Measurements from ENCODE around the gene MEGF8. TPM values are rescaled to one million over a fixed set of nuclear protein-coding genes. Genes with fewer than 3 reads are reported as not detected.

Gene MEGF8
- total RNA-seq, 3 donors from 2014 or later (not counting 1 experiment from before 2014, with no cell fraction given), result 8.1 to 11.3 (median 10.5) TPM

DNA sequence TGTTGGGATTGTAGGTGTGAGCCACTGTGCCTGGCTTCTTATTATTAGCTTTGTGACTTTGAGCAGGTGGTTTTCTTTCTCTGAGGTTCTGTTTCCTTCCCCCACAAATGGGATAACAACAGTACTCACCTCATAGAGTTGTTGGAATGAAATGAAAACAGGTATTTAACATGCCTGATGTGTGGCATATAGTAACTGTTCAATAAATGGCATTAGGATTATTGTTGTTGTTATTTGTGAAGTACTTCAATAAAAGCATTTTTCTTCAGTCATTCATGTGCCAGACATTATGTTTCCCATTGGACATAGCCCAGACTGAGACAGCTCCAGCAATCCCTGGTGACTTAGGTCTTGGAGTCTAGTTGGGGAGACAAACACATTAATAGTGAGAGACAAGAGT is 1.5 kb downstream of the MEGF8 start:
- peak overlapping the region; percentile 95 for H3K4me3 Mint-ChIP-seq
- Histone ChIP-seq H3K27ac (ENCODE audit: low read length) (no peak overlapping the region), H3K4me3 (ENCODE audit: low read length) (no peak overlapping the region), H3K4me1 (ENCODE audit: control insufficient read depth, insufficient read depth, low read length) (peaks cover 20% of the 10 kb centered on the region), H3K27me3 (ENCODE audit: control insufficient read depth, insufficient read depth, low read length) (peaks cover 8% of the 10 kb centered on the region), H3K36me3 (ENCODE audit: control insufficient read depth, insufficient read depth, low read length) (no peaks in the 10 kb centered on the region), H3K9me3 (ENCODE audit: control insufficient read depth, insufficient read depth, low read length) (no peaks in the 10 kb centered on the region)
- peaks cover 17 to 29% of the 10 kb centered on the region in 2 donors for H3K4me1 Mint-ChIP-seq
- peaks cover 11 to 12% of the 10 kb centered on the region in 2 donors for H3K27me3 Mint-ChIP-seq (ENCODE audit: low read depth in 2 of 2)
- intact Hi-C loops (cut with micrococcal nuclease), result no loop called here
- ATAC-seq, result no peak
- peaks cover 5% of the 10 kb centered on the region for H3K36me3 Mint-ChIP-seq
- no peak for DNase-seq
- no peaks in the 10 kb centered on the region for H3K9me3 Mint-ChIP-seq
- no peak overlapping the region for H3K27ac Mint-ChIP-seq
- TF ChIP-seq, protein P1, sequence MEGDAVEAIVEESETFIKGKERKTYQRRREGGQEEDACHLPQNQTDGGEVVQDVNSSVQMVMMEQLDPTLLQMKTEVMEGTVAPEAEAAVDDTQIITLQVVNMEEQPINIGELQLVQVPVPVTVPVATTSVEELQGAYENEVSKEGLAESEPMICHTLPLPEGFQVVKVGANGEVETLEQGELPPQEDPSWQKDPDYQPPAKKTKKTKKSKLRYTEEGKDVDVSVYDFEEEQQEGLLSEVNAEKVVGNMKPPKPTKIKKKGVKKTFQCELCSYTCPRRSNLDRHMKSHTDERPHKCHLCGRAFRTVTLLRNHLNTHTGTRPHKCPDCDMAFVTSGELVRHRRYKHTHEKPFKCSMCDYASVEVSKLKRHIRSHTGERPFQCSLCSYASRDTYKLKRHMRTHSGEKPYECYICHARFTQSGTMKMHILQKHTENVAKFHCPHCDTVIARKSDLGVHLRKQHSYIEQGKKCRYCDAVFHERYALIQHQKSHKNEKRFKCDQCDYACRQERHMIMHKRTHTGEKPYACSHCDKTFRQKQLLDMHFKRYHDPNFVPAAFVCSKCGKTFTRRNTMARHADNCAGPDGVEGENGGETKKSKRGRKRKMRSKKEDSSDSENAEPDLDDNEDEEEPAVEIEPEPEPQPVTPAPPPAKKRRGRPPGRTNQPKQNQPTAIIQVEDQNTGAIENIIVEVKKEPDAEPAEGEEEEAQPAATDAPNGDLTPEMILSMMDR (IDR thresholded peaks at IDR 0.05), result no peak

DNA sequence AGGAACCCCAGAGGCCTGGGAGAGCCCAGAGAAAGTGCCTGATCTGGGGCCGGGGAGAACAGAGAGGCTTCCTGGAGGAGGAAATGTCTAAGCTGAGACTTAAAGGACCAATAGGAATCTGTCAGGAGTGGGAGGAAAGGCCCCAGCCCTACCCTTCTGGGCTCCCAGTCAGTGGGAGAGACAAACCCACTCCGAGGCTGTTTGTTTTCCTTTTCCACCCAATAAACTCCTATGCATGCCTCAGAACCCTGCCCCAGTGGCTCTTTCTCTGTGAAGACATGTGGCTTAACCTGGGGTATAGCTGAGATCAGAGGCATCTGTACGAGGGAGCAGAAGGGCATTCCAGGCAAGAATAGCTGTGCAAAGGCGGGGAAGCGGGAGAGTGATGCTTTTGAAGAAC is 1.9 kb downstream of the MEGF8 start:
- 97% methylated on average over 5 of the region's 5 CpGs for WGBS (ENCODE audit: insufficient coverage)
- Mint-ChIP-seq H3K27me3 (ENCODE audit: low read depth in 2 of 2) (peaks cover 8% of the 10 kb centered on the region in 2 donors), H3K4me1 (peaks cover 17 to 29% of the 10 kb centered on the region in 2 donors), H3K36me3 (peaks cover 5% of the 10 kb centered on the region), H3K9me3 (no peaks in the 10 kb centered on the region), H3K27ac (no peak overlapping the region), H3K4me3 (no peak overlapping the region)
- no peaks in the 10 kb centered on the region for H3K9me3 ChIP-seq (ENCODE audit: control insufficient read depth, insufficient read depth, low read length)
- peaks cover 20% of the 10 kb centered on the region for H3K4me1 ChIP-seq (ENCODE audit: control insufficient read depth, insufficient read depth, low read length)
- intact Hi-C loops (cut with micrococcal nuclease), result no loop called here
- H3K27me3 ChIP-seq (ENCODE audit: control insufficient read depth, insufficient read depth, low read length), result peaks cover 8% of the 10 kb centered on the region
- DNase-seq, result no peak
- TF ChIP-seq, protein P1 (IDR thresholded peaks at IDR 0.05), result no peak
- no peak overlapping the region for H3K27ac ChIP-seq (ENCODE audit: low read length)
- H3K4me3 ChIP-seq (ENCODE audit: low read length), result no peak overlapping the region
- H3K36me3 ChIP-seq (ENCODE audit: control insufficient read depth, insufficient read depth, low read length), result no peaks in the 10 kb centered on the region
- no peak for ATAC-seq

DNA sequence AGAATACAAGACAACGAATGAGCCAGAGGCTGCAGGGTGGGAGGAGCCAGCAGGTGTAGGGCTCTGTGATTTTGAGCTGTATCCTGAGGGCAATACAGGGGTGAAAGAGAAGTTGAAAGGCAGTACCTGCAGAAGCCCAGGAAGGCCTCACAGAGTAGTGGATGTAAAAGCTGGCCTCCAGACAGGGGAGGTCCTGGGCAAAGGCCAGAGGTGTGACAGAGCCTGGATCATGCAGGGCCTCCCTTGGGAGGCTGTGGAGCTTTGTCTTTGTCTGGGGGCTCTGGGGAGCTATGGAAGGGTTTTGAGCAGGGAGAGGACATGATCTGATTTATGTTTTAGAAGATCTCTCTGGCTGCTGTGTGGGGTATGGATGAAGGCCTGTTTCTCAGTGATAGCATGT is 2.7 kb downstream of the MEGF8 start:
- Histone ChIP-seq H3K27me3 (ENCODE audit: control insufficient read depth, insufficient read depth, low read length) (peaks cover 5% of the 10 kb centered on the region), H3K4me1 (ENCODE audit: control insufficient read depth, insufficient read depth, low read length) (peaks cover 20% of the 10 kb centered on the region), H3K27ac (ENCODE audit: low read length) (no peak overlapping the region), H3K4me3 (ENCODE audit: low read length) (no peak overlapping the region), H3K36me3 (ENCODE audit: control insufficient read depth, insufficient read depth, low read length) (no peaks in the 10 kb centered on the region), H3K9me3 (ENCODE audit: control insufficient read depth, insufficient read depth, low read length) (no peaks in the 10 kb centered on the region)
- Mint-ChIP-seq H3K27me3 (ENCODE audit: low read depth in 2 of 2) (peaks cover 7% of the 10 kb centered on the region in 2 donors), H3K4me1 (peaks cover 17 to 29% of the 10 kb centered on the region in 2 donors), H3K4me3 (no peak overlapping the region), H3K9me3 (no peaks in the 10 kb centered on the region), H3K27ac (no peak overlapping the region), H3K36me3 (peaks cover 5% of the 10 kb centered on the region)
- ATAC-seq (no peak), DNase-seq (no peak)
- TF ChIP-seq, protein P1 (IDR thresholded peaks at IDR 0.05), result no peak
- WGBS (ENCODE audit: insufficient coverage), result 90% methylated on average over 1 of the region's 1 CpG
- intact Hi-C loops (cut with micrococcal nuclease), result no loop called here

DNA sequence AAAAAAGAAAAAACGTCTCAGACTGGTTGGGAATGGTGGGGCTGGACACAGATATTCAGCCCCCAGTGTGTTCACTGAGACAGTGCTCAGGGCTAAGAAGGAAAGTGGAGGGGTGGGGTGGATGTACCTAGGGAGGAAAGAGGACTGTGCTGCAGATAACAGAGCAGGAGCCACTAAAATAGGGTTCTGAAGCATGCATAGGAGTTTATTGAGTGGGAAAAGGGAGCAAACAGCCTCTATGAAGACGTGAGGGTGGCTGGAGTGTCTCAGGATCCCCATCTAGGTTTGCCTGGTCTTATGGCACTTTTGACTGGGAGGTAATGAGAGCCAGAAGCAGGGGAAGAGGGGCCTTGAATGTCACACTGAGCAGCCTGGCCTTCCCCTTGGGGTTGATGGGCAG is 3.4 kb downstream of the MEGF8 start:
- TF ChIP-seq, protein P1 (IDR thresholded peaks at IDR 0.05), result no peak
- Histone ChIP-seq H3K36me3 (ENCODE audit: control insufficient read depth, insufficient read depth, low read length) (no peaks in the 10 kb centered on the region), H3K4me3 (ENCODE audit: low read length) (no peak overlapping the region), H3K4me1 (ENCODE audit: control insufficient read depth, insufficient read depth, low read length) (peaks cover 20% of the 10 kb centered on the region), H3K9me3 (ENCODE audit: control insufficient read depth, insufficient read depth, low read length) (no peaks in the 10 kb centered on the region), H3K27ac (ENCODE audit: low read length) (no peak overlapping the region), H3K27me3 (ENCODE audit: control insufficient read depth, insufficient read depth, low read length) (no peaks in the 10 kb centered on the region)
- Mint-ChIP-seq H3K9me3 (no peaks in the 10 kb centered on the region), H3K27me3 (ENCODE audit: low read depth in 2 of 2) (peaks cover 7% of the 10 kb centered on the region in 2 donors), H3K4me3 (no peak overlapping the region), H3K27ac (no peak overlapping the region), H3K36me3 (peaks cover 5% of the 10 kb centered on the region), H3K4me1 (peaks cover 17 to 29% of the 10 kb centered on the region in 2 donors)
- DNase-seq (no peak), ATAC-seq (no peak)
- intact Hi-C loops (cut with micrococcal nuclease), result no loop called here
- 92% methylated on average over 2 of the region's 2 CpGs for WGBS (ENCODE audit: insufficient coverage)
